GM12892 (cell line): ENCODE results near the gene AP1G1.
"Not testable (repeated sequence)": the region's sequence is repeated elsewhere in the genome, so short reads cannot be mapped to it uniquely, and the experiment has no call there.

Source experiments
- DNase-seq: peaks from one replicate; pipeline ENCODE4 v3.0.0; 2011; ENCODE audit not compliant: insufficient read length
- FAIRE-seq: peaks from 2 replicates; lab custom pipeline; 2011; peaks lifted over from hg19 to GRCh38; lab: Jason Lieb, UNC
- POLR2A ChIP-seq: IDR thresholded peaks from 2 replicates; pipeline ENCODE4 v1.6.1; 2011; ENCODE audit warnings: low read depth, low read length, control low read depth
- POLR2AphosphoS5 ChIP-seq: IDR thresholded peaks from 2 replicates; pipeline ENCODE4 v1.6.1; 2011; ENCODE audit warnings: low read depth, low read length, control low read depth
- TAF1 ChIP-seq: IDR thresholded peaks from 2 replicates; pipeline ENCODE4 v1.6.1; 2011; ENCODE audit warnings: low read depth, mild to moderate bottlenecking, control low read depth, low read length, borderline replicate concordance

AP1G1 gene

DNA sequence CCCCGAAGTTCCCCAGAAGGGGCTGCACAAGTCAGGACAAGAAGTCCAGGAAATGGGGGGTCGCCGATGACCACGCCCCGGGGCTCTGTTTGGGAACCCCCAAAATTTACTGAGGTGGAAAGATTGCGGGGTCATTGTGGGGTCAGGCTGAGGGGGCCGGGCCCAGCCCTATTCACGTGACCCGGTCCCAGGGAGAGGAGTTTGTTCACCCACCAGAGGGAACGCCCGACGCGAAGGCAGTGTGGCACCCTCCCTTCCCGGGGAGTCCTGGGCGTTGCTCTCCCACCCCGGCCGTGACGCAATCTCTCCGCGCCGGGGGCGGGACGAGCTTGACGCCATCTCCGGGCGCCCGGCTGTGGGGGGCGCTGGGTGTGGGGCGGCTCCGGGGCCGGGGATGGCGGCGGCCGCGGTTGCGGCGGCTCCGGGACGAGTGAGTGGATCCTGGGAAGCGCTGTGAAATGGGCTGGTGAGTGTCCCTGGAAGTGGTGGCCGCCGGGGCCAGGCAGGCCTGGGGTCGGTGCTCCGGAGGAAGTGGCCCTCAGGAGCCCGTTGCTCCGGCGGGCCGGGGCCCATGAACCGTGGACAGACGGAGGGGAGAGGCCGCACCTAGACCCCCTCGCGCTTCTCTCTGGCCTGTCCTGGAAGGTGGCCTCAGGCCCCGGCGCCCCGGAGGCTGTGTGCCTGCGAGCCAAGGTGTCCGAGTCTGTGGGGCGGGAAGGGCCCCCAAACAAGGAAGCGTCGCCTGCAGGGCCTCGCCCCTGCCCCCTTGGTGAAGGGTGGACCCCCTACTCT lies 37.2 kb upstream of the AP1G1 start, which contains the start of gene ATXN1L:
Gene ATXN1L (plus strand): TSS at position 338 of the 792 bp plus-strand sequence. CDS start 3,765 bp downstream, outside the sequence.
- peak; percentile 94 for DNase-seq
- TF ChIP-seq POLR2AphosphoS5 (peak; percentile 68; the same call in 1 of the 2 replicates), POLR2A (peak; percentile 86), TAF1 (peak; percentile 71)
- FAIRE-seq, result peak; percentile 89

- DNase-seq (no peak), FAIRE-seq (peak; percentile 36)
- TF ChIP-seq TAF1 (no peak), POLR2AphosphoS5 (no peak), POLR2A (no peak)
Measured at GRCh38 chr16:71843572-71843971, 34.9 kb upstream of the AP1G1 start.

DNA sequence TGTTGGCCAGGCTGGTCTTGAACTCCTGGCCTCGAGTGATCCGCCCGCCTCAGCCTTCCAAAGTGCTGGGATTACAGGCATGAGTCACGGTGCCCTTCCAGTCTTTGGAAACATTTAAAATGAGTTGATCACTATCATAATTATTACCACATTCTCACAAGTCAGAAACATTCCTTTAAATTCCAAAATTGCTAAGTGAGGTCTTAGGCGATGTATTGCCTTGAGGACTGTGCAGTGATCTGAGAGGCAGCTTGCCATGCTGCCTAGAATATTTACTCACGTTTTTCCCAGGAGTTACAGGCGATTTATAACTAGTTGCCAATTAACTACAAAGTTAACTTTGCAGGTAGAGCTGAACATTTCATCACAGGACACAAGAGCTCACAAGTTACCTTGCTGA lies 31.4 kb upstream of the AP1G1 start:
- DNase-seq (no peak), FAIRE-seq (no peak)
- no peak for TF ChIP-seq POLR2AphosphoS5
- TF ChIP-seq POLR2A, result no peak
- no peak for TF ChIP-seq TAF1

- DNase-seq, result no peak
- no peak for TF ChIP-seq POLR2A
- TF ChIP-seq TAF1, result no peak
- no peak for TF ChIP-seq POLR2AphosphoS5
- FAIRE-seq, result no peak
Measured at GRCh38 chr16:71837150-71837549, 28.5 kb upstream of the AP1G1 start.

DNA sequence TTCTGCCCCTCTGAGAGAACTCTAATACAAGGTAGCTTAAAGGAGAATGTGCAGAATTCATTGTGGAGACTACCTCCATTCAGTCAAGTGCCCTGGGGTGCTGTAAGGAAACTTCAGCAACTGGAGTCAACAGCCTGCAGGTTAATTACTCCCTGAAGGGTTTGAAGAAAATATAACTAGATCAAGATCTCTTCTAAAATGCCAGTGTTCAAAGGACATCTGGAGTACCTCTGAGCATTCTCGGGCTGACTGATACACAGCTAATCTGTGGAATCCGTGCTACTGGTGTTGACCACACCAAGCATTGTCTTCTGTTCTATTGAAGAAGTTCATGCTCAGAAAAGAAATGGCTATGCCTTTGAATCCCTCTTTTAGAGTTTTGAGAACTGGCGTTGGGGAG lies 25.7 kb upstream of the AP1G1 start:
- FAIRE-seq (no peak), DNase-seq (no peak)
- TF ChIP-seq POLR2AphosphoS5 (no peak), POLR2A (no peak), TAF1 (no peak)

- DNase-seq, FAIRE-seq: not testable (repeated sequence)
Measured at GRCh38 chr16:71832112-71832511, 23.5 kb upstream of the AP1G1 start.

DNA sequence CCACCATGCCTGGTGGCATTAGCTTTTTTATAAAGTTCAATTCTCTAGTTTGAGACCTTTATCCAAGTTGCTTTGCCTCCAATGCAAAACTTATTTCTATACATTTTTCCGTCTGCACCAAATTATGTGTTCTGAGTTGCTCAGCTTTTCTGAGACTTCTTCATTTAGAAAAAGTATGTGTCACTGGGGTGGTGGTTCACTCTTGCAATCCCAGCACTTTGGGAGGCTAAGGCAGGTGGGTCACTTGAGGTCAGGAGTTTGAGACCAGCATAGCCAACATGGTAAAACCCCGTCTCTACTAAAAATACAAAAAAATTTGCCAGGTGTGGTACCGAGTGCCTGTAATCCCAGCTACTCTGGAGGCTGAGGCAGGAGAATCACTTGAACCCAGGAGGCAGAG lies 23.1 kb upstream of the AP1G1 start:
- not testable (repeated sequence) for DNase-seq, FAIRE-seq

DNA sequence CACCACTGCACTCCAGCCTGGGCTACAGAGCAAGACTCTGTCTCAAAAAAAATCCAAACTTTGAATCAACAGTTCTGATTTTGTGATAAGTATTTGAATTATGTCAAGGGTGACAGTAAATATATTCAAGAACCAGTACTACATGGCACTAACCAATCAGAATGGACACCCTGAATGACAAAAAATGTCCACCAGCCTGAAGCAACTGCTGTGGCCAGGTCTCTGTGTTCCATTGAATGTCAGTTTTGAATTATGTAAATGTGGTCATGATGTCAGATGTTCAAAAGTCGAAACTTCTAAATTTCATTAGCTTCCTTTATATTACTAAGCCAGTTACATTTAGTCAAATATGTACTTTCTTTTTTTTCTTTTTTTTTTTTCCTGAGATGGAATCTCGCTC lies 21.7 kb upstream of the AP1G1 start:
- DNase-seq, result no peak
- TF ChIP-seq POLR2A, result no peak
- no peak for TF ChIP-seq POLR2AphosphoS5
- no peak for TF ChIP-seq TAF1
- no peak for FAIRE-seq

- FAIRE-seq (no peak), DNase-seq (no peak)
- TF ChIP-seq POLR2A (no peak), POLR2AphosphoS5 (no peak), TAF1 (no peak)
Measured at GRCh38 chr16:71826533-71827017, 17.9 kb upstream of the AP1G1 start.

DNA sequence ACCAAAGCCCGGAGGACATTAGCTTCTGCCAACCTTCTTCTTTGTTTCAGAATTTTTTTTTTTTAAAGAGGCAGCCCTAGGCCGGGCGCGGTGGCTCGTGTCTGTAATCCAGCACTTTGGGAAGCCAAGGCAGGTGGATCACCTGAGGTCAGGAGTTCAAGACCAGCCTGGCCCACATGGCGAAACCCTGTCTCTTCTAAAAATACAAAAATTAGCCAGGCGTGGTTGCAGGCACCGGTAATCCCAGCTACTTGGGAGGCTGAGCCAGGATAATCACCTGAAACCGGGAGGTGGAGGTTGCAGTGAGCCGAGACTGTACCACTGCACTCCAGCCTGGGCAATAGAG lies 8.5 kb upstream of the AP1G1 start:
- DNase-seq, FAIRE-seq: not testable (repeated sequence)

- FAIRE-seq (no peak), DNase-seq (no peak)
- no peak for TF ChIP-seq POLR2AphosphoS5
Measured at GRCh38 chr16:71811261-71811803, 2.7 kb upstream of the AP1G1 start.

DNA sequence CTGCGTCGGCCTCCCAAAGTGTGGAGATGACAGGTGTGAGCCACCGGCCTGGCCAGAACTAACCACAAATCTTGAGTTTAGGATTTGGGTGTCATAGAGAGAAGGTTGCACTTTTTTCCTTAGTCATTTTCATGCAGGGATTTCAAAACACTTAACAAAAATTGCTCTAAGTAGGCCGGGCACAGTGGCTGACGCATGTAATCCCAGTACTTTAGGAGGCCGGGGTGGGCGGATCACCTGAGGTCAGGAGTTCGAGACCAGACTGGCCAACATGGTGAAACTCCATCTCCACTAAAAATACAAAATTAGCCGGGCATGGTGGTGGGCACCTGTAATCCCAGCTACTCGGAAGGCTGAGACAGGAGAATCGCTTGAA lies 1.5 kb upstream of the AP1G1 start:
- DNase-seq, FAIRE-seq: not testable (repeated sequence)

DNA sequence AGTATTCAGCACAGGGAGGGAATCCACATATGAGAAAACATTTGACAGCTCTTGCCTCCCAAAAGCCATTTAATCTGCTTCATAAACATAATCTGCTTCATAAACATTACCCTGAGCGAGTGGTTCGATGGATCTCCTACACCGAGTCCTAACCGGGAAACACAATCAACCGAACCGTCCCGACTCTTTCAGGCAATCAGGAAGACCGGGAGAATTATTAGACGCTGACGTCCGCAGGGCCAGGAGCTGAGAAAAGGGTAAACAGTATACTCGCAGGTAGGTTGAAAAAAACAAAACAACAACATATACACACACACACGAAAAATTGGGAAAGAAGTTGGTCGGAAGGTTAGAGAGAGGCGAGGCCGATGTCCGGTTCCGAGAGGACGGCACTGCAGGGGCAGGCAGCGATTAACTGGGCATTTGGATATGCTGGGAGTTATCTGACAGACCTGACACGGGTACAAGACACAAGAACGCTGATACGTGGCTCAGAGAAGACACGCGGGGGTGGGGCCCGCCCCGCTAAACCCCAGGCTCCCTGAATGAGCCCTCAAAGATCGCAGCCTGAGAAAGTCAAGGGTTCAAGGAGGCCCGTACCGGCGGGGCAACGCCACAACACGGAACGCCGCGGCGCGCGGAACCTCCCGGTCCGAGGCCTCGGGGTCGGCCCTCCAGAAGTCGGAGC lies 585 bp downstream of the AP1G1 start:
- no peak for FAIRE-seq
- DNase-seq, result no peak
- no peak for TF ChIP-seq POLR2A
- TF ChIP-seq TAF1, result no peak
- TF ChIP-seq POLR2AphosphoS5, result no peak; the same call in 1 of the 2 replicates
